ENCODE data around the gene IL21R.

Gene IL21R

DNA sequence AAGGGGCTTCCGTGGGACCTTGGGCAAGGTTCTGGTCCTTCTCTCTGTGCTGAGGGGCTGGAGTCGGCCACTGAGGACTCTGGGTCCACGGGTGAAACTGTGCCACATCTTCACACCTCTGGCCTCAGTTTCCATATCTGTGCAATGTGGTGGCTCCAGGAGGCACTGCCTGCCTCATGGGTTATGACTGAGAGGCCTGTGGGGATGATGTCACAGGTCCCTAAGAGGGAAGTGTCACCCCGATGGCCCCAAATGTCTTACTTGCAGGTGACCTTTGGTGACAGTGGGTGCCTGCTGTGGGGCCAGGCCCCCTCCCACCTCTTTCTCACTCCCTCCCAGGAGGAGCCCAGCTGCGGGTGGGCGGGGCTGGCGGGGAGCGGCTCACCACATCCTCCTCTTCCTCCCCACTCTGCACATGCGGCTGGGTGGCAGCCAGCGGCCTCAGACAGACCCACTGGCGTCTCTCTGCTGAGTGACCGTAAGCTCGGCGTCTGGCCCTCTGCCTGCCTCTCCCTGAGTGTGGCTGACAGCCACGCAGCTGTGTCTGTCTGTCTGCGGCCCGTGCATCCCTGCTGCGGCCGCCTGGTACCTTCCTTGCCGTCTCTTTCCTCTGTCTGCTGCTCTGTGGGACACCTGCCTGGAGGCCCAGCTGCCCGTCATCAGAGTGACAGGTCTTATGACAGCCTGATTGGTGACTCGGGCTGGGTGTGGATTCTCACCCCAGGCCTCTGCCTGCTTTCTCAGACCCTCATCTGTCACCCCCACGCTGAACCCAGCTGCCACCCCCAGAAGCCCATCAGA, at the start of gene IL21R:
IL21R (plus strand) TSS at position 407 of the 801 bp plus-strand sequence. CDS start 27,898 bp downstream, outside the sequence.
- H3K27ac ChIP-seq, result no peak within 1 kb of the TSS
- TF ChIP-seq, protein P1, sequence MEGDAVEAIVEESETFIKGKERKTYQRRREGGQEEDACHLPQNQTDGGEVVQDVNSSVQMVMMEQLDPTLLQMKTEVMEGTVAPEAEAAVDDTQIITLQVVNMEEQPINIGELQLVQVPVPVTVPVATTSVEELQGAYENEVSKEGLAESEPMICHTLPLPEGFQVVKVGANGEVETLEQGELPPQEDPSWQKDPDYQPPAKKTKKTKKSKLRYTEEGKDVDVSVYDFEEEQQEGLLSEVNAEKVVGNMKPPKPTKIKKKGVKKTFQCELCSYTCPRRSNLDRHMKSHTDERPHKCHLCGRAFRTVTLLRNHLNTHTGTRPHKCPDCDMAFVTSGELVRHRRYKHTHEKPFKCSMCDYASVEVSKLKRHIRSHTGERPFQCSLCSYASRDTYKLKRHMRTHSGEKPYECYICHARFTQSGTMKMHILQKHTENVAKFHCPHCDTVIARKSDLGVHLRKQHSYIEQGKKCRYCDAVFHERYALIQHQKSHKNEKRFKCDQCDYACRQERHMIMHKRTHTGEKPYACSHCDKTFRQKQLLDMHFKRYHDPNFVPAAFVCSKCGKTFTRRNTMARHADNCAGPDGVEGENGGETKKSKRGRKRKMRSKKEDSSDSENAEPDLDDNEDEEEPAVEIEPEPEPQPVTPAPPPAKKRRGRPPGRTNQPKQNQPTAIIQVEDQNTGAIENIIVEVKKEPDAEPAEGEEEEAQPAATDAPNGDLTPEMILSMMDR (IDR thresholded peaks at IDR 0.05), result no peak
- no peak for TF ChIP-seq ZFX (IDR thresholded peaks at IDR 0.05; ENCODE audit: borderline replicate concordance)

GRCh38 chr16:27353853-27354252, 48.1 kb upstream of the IL21R start:
- no peak for TF ChIP-seq ZFX (IDR thresholded peaks at IDR 0.05; ENCODE audit: borderline replicate concordance)
- TF ChIP-seq, protein P1 (IDR thresholded peaks at IDR 0.05), result no peak
- no peak overlapping the region for H3K27ac ChIP-seq

GRCh38 chr16:27355610-27356009, 46.4 kb upstream of the IL21R start:
- TF ChIP-seq, protein P1 (IDR thresholded peaks at IDR 0.05), result peak; percentile 42
- TF ChIP-seq ZFX (IDR thresholded peaks at IDR 0.05; ENCODE audit: borderline replicate concordance), result no peak
- no peak overlapping the region for H3K27ac ChIP-seq

- TF ChIP-seq, protein P1 (IDR thresholded peaks at IDR 0.05), result no peak
- TF ChIP-seq ZFX (IDR thresholded peaks at IDR 0.05; ENCODE audit: borderline replicate concordance), result no peak
- H3K27ac ChIP-seq, result no peak overlapping the region
Observed at GRCh38 chr16:27356794-27357193, 45.2 kb upstream of the IL21R start.

DNA sequence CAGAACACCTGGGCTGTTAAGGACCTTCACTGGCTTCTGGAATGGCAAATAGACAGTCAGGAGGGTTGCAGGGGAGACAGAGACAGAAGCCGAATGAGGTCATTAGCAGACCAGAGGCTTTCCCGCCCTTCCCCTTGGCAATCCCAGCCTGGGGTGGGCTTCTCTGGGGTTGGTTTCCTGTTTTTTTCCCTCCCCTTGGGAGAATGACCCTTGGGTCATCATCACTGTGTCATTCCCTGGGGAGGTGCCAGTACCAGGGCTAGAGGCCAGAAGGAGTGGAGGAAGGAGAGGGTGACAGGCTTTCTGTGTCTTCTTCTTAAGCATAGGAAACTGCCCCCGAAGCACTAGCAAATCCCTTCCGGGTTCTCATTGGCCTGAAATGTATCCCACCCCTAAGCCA, 42.9 kb upstream of the IL21R start:
- TF ChIP-seq ZFX (IDR thresholded peaks at IDR 0.05; ENCODE audit: borderline replicate concordance), result no peak
- TF ChIP-seq, protein P1 (IDR thresholded peaks at IDR 0.05), result no peak
- no peak overlapping the region for H3K27ac ChIP-seq

DNA sequence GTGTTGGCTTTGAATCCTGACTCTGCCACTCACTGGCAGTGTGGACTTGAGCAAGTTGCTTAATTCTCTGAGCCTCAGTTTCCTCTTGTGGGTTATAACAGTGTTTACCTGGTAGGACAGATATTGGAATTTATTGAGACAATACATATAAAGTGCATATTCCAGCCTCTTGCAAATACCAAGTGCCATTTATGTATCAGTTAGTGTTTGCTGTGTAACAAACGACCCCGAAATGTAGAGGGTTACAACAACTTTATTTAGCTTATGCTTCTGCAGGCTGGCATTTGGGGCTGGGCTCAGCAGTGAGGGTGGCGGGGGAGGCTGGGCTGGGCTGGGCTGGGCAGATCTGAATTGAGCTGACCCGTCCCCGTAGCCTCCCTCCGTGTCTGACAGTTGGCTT, 42.4 kb upstream of the IL21R start:
- TF ChIP-seq, protein P1 (IDR thresholded peaks at IDR 0.05), result no peak
- no peak for TF ChIP-seq ZFX (IDR thresholded peaks at IDR 0.05; ENCODE audit: borderline replicate concordance)
- no peak overlapping the region for H3K27ac ChIP-seq

GRCh38 chr16:27361987-27362386, 40.0 kb upstream of the IL21R start:
- TF ChIP-seq, protein P1 (IDR thresholded peaks at IDR 0.05), result no peak
- no peak for TF ChIP-seq ZFX (IDR thresholded peaks at IDR 0.05; ENCODE audit: borderline replicate concordance)
- H3K27ac ChIP-seq, result no peak overlapping the region
